OCI-LY1 (cell line): Measurements from ENCODE around the gene CATSPERD.

Experiments
- EZH2 ChIP-seq: fragments of 200-600 bp; sonication (generic), shearing (Covaris generic); IDR thresholded peaks from 2 replicates; pipeline ENCODE4 v1.8.0; 2017; ENCODE audit warnings: borderline replicate concordance, mixed run types, mild to moderate bottlenecking, antibody characterized with exemption, low read length, moderate library complexity, mixed read lengths
- TF ChIP-seq, protein P1 (sequence below): fragments of 200-600 bp; sonication (generic), shearing (Covaris generic); IDR thresholded peaks from 2 replicates; pipeline ENCODE4 v1.5.1; 2017; ENCODE audit warnings: mild to moderate bottlenecking, antibody characterized with exemption, low read length, moderate library complexity, mixed read lengths

DNA sequence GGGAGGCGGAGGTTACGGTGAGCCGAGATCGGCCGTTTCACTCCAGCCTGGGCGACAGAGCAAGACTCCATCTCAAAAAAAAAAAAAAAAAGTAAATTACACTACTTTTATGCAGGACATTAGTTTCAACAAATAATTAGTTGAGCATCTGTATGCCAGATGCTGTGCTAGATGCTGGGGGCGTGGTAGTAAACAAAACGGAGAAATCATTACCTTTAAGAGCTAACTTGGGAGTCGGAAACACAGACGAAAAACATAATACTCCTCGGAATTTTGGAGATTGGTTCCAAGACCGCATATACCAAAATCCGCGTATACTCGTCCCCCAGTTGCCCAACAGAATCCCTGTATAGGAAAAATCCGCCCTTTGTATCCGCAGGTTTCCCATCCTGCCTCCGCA, 71.8 kb downstream of the CATSPERD start:
- TF ChIP-seq, protein P1, sequence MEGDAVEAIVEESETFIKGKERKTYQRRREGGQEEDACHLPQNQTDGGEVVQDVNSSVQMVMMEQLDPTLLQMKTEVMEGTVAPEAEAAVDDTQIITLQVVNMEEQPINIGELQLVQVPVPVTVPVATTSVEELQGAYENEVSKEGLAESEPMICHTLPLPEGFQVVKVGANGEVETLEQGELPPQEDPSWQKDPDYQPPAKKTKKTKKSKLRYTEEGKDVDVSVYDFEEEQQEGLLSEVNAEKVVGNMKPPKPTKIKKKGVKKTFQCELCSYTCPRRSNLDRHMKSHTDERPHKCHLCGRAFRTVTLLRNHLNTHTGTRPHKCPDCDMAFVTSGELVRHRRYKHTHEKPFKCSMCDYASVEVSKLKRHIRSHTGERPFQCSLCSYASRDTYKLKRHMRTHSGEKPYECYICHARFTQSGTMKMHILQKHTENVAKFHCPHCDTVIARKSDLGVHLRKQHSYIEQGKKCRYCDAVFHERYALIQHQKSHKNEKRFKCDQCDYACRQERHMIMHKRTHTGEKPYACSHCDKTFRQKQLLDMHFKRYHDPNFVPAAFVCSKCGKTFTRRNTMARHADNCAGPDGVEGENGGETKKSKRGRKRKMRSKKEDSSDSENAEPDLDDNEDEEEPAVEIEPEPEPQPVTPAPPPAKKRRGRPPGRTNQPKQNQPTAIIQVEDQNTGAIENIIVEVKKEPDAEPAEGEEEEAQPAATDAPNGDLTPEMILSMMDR, result no peak
- TF ChIP-seq EZH2, result no peak
